Measurements from ENCODE around the gene TMPRSS11F.
"Not testable (repeated sequence)": the region's sequence is repeated elsewhere in the genome, so short reads cannot be mapped to it uniquely, and the experiment has no call there.

The TMPRSS11F gene

DNA sequence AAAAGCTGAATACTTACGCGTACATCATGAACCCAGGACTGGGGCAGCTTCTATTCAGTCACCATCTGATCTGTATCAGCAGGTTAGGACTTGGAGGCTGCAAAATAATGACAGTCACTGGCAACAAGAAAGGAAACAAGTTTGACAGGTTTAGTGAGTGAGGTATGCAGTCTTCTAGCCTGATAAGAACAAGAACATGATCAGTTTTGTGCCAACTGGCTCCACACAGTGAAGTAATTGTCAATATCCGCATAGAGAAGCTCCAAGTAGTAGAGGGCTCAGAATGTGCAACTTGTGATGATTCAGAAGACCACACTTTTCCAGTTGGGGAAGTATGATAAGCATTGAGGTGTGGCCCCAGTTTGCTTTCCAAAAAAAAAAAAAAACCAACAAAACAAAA, at the start of gene TMPRSS11F:
Gene TMPRSS11F, minus strand, starts transcription at position 77 of the 400 bp plus-strand sequence. Its CDS starts 49 bp downstream, at position 28.
- peak within 1 kb of the TSS; percentile 84 for H3K27ac ChIP-seq
- TF ChIP-seq, protein P1, sequence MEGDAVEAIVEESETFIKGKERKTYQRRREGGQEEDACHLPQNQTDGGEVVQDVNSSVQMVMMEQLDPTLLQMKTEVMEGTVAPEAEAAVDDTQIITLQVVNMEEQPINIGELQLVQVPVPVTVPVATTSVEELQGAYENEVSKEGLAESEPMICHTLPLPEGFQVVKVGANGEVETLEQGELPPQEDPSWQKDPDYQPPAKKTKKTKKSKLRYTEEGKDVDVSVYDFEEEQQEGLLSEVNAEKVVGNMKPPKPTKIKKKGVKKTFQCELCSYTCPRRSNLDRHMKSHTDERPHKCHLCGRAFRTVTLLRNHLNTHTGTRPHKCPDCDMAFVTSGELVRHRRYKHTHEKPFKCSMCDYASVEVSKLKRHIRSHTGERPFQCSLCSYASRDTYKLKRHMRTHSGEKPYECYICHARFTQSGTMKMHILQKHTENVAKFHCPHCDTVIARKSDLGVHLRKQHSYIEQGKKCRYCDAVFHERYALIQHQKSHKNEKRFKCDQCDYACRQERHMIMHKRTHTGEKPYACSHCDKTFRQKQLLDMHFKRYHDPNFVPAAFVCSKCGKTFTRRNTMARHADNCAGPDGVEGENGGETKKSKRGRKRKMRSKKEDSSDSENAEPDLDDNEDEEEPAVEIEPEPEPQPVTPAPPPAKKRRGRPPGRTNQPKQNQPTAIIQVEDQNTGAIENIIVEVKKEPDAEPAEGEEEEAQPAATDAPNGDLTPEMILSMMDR (conservative IDR thresholded peaks at IDR 0.05), result no peak

DNA sequence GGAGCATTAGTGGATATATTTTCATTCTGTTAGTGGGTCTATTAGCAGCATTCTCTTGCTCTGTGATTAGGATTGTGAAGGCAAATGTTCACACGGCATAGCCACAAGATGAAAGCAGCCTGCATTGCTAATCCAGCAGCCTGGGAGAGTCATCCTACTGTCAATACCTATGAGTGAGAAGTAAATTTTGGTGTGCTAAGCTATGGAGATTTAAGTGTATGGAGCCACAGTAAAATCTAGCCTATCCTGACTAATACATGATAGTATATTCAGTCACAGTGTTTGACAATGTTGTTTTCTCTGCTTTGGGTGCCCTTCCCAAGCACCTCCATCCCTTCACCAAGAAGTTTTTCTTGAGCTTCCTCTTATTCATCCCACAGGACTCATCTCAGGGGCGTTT, 47.2 kb upstream of the TMPRSS11F start:
- no peak overlapping the region for H3K27ac ChIP-seq
- TF ChIP-seq, protein P1 (conservative IDR thresholded peaks at IDR 0.05), result 0 out of 2 replicates have a peak, but pooled peaks have one; percentile 5

DNA sequence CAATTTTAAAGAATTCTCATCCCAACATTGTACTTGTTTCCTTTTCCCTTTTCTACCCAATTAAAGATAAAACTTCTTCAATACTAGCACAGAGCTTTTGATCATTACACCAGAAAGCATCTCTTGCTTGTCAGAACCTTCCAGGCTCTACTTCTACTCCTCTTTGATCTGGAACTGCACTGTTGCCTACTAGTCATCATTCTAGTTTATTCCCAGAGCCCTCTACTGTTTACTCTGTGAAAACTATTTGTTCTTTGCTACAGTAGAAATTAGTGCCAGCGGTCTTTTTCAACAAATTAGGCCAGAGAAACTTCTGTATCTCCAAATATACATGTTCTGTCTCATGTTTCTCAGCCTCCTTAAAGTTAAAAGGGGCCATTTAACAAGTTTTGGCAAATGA, 46.8 kb upstream of the TMPRSS11F start:
- H3K27ac ChIP-seq, result no peak overlapping the region
- TF ChIP-seq, protein P1 (conservative IDR thresholded peaks at IDR 0.05), result peak; percentile 43; the same call in 1 of the 2 replicates

DNA sequence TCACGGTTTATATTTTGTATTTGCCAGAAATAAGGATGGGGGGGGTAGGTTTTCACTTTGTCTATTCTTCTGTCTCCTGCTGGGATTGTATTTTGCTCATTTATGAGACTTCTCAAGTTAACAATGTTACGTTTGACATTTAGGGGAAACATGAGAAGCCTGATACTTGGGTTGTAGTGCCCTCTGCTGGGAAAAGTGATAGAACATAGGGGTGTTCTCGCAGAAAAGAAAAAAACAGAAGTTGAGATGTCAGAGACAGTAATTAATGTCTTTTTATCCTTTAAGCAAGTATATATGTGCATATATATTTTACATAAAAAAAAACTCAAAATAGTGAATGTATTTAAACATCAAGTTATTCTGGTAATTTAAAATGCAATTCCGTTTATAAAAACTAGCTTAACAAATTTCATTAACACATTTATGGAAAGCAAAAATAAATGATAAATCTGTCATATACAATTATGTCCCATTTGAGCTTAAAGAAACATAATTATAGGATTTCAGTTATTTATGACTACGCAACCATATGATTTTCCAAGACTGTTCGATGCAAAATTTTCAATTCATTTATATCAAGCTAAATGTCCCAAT, 46.0 kb upstream of the TMPRSS11F start:
- peak overlapping the region; percentile 12; the same call in 1 of the 2 replicates for H3K27ac ChIP-seq
- TF ChIP-seq, protein P1 (conservative IDR thresholded peaks at IDR 0.05), result peak; percentile 99

DNA sequence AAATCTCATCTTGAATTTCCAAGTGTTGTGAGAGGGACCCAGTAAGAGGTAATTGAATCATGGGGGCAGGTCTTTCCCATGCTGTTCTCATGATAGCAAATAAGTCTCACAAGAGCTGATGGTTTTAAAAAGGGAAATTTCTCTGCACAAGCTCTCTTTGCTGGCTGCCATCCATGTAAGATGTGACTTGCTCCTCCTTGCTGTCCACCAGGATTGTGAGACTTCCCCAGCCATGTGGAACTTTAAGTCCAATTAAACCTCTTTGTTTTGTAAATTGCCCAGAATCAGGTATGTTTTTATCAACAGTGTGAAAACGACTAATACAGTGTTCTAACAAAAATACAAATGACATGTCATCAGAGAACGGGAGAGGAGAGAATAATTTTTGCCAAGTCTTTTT, 44.7 kb upstream of the TMPRSS11F start:
- H3K27ac ChIP-seq, result peak overlapping the region; percentile 12

DNA sequence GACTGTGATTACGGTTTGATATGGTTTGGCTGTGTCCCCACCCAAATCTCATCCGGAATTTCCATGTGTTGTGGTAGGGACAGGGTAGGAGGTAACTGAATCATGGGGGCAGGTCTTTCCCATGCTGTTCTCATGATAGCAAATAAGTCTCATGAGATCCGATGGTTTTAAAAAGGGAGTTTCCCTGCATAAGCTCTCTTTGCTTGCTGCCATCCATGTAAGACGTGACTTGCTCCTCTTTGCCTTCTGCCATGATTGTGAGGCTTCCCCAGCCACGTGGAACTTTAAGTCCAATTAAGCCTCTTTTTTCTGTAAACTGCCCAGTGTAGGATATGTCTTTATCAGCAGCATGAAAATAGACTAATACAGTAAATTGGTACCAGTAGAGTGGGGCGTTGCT, 42.5 kb upstream of the TMPRSS11F start:
- H3K27ac ChIP-seq, result not testable (repeated sequence)

DNA sequence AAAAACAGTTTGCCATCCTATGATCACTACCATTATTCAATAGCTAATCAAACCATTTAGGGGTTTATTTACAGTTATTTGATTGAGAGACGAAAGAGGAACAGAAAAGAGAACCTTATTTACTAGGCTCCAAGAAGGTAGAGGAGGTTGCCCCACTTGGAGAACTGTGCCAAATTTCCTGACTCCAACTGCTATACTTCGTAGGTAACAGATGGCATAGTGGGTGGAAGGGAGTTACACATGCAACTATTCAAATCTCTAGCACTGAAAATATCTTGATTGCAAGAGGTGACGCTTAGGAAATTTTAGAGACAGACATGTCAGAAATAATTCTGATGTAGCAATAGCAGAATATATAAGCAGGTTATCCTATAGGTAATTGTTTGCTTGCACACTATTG, 38.0 kb upstream of the TMPRSS11F start:
- no peak overlapping the region for H3K27ac ChIP-seq
- TF ChIP-seq, protein P1 (conservative IDR thresholded peaks at IDR 0.05), result no peak

DNA sequence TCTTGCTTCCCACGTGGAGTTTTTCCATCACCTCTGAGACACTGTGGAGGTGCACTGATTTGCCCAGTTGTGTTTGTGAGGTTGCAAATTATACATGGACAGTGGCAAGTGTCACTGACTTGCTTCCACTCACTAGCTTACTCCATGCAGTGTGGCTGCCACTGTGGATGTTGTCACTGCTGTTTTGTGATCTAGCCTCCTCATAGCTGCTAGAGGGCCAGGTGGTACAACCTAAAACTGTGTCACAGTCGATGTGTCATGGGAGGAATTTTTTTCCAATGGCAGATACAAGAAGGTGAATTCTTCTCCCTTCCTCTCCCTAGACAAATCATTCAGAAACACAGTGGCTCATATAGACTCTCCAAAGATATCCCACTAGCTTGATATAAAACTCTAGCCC, 37.5 kb upstream of the TMPRSS11F start:
- TF ChIP-seq, protein P1 (conservative IDR thresholded peaks at IDR 0.05), result no peak
- no peak overlapping the region for H3K27ac ChIP-seq

DNA sequence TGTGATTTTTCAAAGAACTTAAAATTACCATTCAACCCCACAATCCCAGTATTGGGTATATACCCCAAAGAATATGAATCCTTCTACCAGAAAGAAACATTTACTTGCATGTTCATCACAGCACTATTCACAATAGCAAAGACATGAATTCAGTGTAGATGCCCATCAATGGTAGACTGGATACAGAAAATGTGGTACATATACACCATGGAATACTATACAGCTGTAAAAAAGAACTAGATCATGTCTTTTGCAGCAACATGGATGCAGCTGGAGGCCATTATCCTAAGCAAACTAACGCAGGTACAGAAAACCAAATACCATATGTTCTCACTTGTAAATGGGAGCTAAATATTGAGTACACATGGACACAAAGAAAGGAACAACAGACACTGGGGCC, 34.1 kb upstream of the TMPRSS11F start:
- TF ChIP-seq, protein P1 (conservative IDR thresholded peaks at IDR 0.05), result no peak

More for the DNA sequence above, 34.1 kb upstream of the TMPRSS11F start:
- H3K27ac ChIP-seq, result no peak overlapping the region

Data from VCaP (cell line).